GM21381 (cell line): ENCODE measurements around the gene KLHL13.
"Not testable (repeated sequence)": the region's sequence is repeated elsewhere in the genome, so short reads cannot be mapped to it uniquely, and the experiment has no call there.

Source experiments
- ATAC-seq: cut with Tn5 transposase; IDR thresholded peaks from one replicate; pipeline ENCODE4 v1.9.1; 2021; ENCODE audit warnings: mild to moderate bottlenecking, moderate library complexity; ENCODE audit not compliant: unreplicated experiment

Gene KLHL13

GRCh38 chrX:117995378-117995777 is 121.2 kb downstream of the KLHL13 start:
- ATAC-seq: no peak

- ATAC-seq: no peak
Observed at GRCh38 chrX:117992192-117992723, 124.4 kb downstream of the KLHL13 start.

GRCh38 chrX:117990438-117990837 is 126.2 kb downstream of the KLHL13 start:
- no peak for ATAC-seq

DNA sequence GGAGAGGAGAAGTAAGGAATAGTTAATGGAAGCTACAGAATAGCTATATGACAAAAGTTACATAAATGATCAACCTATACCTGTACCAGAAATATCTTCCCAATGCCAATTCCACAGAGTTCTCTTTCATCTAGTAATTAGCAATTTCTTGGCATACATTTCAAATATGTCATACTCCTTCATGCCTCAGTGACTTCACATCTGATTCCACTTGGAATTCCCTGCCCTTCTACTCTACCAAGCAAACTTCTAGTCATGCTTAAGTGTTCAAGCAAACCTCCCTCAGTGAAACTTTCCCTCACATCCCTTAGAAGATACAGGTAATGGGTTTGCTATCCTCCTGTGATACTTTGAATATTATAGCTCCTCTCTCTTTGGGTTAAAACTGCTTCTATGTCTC is 127.1 kb downstream of the KLHL13 start:
- ATAC-seq: no peak

- ATAC-seq: no peak
Observed at GRCh38 chrX:117987373-117987772, 129.2 kb downstream of the KLHL13 start.

DNA sequence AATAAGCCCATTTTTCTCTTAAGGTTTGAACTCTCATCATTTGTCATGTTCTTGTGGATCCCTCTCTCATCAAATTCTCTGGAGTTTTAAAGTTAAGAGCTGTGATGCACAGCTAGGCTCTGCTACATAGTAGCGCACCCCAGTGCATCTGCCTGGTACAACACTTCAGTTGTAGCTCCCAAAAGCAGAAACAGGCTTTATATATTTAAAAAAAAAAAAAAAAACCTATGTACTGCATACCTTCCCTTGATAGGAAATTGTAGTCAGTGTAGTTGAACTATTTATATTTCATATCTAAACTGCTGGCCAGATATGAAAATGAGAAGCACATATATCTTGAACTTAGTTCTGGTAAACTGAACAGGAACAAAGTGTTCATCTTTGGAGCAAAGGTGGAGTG is 131.4 kb downstream of the KLHL13 start:
- ATAC-seq: no peak

GRCh38 chrX:117982694-117983392 is 133.8 kb downstream of the KLHL13 start:
- ATAC-seq: no peak

GRCh38 chrX:117978402-117978801 is 138.2 kb downstream of the KLHL13 start:
- ATAC-seq: no peak

DNA sequence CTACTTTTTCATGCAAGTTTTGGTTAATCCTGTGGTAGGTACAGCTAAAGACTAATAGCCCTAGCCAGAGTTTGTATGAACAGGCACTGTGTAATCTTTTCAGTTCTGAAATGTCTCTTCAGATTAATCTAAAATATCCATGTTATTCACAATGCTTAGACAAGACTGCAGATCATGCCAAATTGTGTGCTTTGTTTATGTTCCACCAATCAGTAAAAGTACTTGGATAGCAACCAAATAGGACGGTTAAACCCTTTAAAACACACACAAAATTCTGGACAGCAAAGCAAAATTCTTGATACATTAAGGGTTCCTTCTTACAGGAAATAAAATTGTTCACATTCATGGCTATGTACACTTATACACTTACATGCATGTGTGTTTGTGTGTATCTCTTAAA is 139.1 kb downstream of the KLHL13 start:
- no peak for ATAC-seq

DNA sequence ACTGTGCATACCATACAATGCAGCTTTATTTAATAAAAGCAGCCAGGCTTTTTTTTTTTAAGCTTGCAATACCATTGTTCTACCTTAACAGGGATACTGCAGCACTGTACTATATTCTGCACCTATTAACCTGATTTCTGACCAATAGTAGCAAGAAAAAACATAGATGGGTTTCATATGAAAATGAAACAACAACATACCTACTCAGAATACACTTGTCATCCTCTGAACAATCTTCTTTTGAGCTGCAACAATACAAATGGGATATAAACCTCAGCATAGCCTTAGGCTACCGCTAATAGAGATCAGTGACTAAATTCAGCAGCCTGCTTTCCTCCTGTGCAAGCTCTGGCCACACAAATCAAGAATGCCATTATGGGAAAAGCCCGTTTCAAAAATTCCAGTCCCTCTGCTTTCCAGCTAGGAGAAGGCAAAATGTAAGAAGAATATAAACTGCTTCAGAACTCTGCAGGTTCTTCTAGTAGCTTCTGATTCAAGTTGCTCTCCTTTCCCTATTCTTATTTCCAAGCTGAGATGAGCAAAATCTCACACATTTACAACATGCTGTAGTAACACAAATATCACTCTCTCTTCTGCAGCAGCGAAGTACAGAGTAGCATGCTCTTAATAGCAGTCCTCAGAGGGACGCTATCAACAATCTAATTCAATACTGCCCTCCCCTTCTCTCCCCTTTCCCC is 143.4 kb downstream of the KLHL13 start:
- ATAC-seq: no peak

DNA sequence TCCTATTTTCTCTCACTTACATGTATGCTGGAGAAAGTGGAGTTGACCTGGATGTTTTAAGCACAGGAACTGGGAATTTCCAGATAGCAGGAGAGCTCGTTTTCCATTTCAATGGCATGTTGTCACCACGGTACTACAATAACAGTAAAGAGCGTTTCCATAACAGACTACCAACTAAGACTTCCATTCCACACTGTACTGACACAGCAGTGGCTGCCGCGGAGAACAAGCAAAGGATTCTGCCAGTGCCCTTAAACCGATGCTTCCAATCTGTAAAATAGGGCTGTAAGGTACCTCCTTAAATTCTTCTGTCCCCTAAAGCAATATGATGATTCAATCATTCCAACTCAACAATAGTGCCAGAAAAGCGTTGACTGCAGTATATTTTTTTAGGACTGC is 143.9 kb downstream of the KLHL13 start:
- no peak for ATAC-seq

DNA sequence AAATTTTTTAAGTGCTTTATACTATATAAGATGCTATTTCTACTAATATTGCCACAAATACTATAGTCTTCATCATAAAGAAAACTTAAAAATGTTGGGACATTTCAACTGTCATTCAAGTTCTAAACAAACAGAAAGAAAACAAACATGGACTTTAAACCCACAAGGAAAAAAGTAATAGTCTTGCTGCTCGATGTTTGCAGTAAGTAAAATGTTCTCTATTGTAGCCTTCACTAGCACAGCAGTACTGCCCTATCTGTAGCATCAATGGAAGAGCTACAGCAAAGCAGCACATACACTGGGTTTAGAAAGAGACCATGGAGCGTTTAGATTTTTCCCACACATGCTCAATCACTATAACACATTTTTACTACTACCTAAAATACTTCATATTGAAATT is 146.8 kb downstream of the KLHL13 start:
- no peak for ATAC-seq

GRCh38 chrX:117969328-117969727 is 147.3 kb downstream of the KLHL13 start:
- no peak for ATAC-seq

DNA sequence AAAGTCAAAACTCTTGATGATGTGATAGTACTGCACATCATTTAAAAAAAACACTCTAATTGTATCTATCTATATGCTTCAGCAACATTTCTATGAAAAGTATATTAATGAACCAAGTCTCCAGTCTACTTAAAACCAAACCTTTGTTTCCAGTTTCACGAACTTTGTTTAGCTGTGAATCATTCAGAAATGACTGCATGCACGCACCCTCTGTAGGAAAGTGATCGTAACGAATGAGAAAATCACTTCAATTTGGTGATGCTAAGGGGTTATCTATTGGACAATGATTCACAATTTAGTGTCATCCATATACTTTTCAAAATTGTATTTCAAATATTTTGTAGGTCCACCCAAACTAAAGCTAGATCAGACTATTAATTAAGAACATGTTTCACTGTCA is 157.6 kb downstream of the KLHL13 start:
- ATAC-seq: no peak

- ATAC-seq: no peak
Observed at GRCh38 chrX:117957128-117957527, 159.5 kb downstream of the KLHL13 start.

- ATAC-seq: not testable (repeated sequence)
Observed at GRCh38 chrX:117939296-117939695, 177.3 kb downstream of the KLHL13 start.

- no peak for ATAC-seq
Observed at GRCh38 chrX:117936118-117936517, 180.5 kb downstream of the KLHL13 start.

- not testable (repeated sequence) for ATAC-seq
Observed at GRCh38 chrX:117930116-117930515, 186.5 kb downstream of the KLHL13 start.

DNA sequence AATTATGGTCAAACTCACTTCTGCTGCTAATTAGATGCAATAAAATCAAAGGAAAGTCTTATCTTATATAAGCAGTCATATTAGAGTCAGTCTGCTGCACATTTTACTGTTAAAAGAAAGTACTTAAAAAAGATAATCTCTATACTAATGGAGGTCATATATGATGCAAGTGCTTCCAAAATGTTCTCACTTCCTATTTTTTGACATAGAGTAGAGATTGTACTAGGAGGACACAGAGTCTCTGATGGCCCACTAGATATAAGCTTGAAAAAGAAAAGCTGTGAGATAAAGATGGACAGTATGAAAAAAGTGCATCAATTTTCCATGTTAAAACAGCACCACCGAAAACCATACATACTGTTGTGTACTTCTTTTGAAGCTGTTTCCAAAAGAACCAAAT is 196.9 kb downstream of the KLHL13 start:
- no peak for ATAC-seq

DNA sequence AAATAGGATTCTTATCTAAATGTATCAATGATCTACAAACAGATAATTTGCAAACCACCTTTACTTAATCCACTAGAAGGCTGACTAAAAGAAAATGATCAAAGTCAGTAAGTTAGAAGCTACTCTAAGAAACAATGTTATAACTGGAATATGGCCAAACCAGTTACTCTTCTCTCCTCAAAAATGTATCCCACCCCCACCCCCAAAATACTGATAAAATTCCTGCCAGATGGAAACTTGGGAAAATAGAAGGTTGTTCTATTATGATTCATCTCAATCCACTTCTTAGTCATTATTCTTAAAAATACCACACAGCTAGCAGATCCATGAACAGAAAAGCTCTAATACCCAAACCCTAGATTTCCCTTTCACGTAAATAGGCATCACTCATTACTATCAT is 206.4 kb downstream of the KLHL13 start:
- ATAC-seq: no peak

DNA sequence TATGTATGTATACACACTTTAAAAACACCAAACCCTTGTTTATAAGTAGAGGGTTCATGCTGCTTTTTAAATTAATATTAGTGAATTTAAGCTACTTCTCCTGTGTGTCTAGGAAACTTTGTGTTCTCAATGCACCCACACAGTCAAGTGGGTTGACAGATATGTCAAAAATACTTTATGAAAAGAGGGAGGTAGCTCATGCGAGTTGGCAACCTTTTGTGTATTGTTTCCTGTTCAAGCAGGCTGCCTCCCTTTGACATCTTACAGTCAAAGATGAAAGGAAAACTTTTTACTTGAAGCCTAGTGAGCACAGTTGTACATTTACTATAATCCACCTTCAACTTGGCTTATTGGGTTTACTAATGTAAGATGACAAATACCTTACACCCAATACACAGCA is 218.4 kb downstream of the KLHL13 start:
- no peak for ATAC-seq

DNA sequence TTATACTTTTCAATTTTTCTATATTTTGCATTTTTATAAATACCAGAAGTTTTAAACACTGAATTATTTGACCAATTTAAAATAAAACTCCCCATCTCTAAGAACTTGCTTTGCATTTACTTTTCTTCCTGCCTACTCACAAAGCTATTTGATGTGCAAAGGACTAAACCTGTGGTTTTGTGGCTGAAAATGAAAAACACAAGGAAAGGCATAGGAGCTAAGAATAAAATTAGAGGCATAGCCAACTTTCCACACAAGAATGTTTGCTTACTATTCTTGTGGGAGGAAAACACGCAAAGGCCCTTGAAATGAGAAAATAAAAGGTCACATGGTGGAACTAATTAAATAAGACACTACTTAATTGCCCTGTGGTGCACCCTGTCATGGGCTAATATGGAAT is 221.2 kb downstream of the KLHL13 start:
- no peak for ATAC-seq
